HG03442 (cell line): ENCODE data around the gene TMEM45B.
"Not testable (repeated sequence)": the region's sequence is repeated elsewhere in the genome, so short reads cannot be mapped to it uniquely, and the experiment has no call there.

Experiments
- ATAC-seq: cut with Tn5 transposase; IDR thresholded peaks from one replicate; pipeline ENCODE4 v1.9.1; 2021; ENCODE audit warnings: mild to moderate bottlenecking, moderate library complexity; ENCODE audit not compliant: unreplicated experiment

The TMEM45B gene

DNA sequence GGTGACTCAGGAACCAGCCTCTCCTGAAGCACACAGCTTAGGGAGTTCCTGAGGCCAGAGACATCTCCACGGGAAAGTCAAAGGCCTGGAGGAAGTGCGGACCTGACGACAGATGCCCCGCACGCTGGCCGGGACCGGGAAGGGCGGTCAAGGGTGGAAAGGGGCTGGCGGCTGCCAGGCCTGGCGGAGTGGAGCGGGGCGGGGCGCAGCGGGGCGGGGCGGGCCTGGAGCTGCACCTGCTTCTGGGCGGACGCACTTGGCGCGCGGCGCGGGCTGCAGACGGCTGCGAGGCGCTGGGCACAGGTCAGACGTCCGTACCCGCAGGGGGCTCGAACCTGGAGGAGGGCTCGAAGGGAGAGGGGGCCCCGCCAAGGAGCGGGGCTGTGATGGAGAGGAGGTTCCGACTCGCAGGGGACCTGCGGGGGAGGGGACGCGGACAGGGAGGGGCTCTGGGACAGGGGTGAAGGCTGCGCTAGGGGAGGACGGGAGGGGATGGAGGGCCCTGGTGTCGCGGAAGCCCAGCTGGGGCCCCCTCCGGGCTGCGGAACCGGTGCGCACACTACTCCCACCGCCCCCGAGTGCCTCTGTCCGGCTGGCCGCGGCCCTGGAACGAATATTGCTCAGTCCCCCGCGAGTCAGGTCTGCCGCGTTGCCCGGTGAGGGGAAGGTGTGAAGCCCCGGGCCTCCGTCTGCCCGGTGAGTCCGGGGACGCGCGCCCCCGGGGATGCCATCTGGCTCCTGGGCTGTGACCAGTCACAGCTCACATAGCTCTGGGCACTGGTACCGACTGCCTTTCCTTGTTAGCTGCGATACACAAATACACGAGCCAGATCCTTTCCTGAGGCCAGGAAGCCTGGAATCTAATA, at the start of gene TMEM45B:
Gene TMEM45B, plus strand, starts transcription at position 253 of the 866 bp plus-strand sequence. CDS start 36,635 bp downstream, outside the sequence.
- no peak for ATAC-seq

DNA sequence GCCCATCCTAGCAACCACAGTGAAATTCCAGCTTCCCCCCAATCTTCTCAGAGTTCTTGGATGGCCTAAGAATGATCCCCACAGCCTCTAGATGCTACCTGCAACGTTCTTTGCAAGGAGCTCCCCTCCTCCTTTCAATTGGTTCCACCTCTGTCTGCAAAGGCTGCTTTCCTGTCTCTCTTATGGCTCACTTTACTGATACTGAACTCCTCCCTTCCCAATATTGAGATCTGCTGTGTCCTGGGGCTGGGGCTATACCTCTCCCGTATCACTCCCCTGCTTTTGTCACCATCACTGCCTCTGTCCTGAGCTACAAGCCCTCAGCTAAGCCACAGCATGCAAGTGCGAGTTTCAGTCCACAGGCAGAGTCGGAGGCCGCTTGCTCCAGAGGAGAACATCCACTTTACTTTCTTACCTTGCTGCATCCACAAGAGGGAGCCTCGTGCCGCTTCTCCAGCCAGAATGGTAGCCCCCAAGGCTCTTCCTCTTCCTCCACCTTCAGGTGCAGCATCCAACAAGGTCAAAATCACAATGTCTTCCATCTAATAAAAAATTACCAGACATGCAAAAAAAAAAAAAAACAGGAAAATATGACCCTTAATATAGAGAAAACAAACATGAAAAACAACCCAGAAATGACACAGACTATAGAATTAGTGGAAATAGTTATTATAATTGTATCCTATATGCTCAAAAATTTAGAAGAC, 48.6 kb upstream of the TMEM45B start:
- ATAC-seq: no peak

DNA sequence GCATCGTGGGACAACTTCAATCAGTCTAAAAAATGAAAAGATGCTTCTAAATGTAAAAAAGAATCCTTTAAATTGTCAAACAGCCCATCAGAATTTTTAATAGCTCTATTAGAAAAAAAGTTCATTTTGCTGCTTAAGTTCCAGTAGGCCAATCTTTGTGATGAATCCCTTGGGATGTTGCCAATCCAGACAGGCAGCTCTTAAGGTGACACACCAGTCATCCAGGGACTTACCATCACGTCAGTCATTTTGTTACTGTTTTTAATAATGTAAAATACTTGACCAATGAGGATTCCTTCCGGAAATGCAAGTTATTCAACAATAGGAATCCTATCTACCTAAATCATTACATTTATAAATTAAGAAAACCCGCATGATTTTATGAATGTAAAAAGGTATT, 47.8 kb upstream of the TMEM45B start:
- ATAC-seq: no peak

DNA sequence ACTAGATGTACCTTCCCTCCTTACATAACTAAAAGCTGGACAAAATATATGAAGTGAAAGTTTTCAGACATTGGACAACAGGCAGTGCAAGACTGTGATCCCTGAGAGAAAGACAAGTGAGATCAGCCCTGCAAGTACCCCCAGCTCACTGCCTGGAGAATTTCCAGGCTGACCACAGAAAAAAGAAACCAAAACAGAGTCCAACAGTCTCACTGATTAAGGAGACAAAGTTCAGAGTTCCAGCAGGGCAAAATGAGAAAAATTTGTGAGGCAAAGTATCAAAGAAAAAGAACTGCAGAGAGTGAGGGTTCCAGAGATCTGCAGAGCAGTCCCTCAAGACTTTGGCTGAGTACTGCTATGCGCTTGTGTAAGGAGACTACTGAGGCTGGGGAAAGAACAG, 47.3 kb upstream of the TMEM45B start:
- no peak for ATAC-seq

DNA sequence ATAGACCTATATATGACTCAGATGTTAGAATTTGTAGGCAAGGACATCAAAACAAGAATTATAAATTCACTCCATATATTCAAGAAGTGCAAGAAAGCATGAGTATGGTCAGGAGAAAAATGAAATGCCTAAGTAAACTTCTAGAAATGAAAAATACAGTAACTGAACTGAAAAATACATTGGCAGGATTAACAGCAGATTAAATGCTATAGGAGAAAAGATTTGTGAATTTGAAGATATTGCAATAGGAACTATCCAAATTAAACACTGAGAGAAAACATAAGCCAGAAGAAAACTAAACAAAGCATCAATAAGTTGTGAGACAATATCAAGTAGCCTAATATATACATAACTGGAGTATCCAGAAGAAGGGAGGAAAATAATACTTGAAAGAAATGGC, 46.6 kb upstream of the TMEM45B start:
- no peak for ATAC-seq

DNA sequence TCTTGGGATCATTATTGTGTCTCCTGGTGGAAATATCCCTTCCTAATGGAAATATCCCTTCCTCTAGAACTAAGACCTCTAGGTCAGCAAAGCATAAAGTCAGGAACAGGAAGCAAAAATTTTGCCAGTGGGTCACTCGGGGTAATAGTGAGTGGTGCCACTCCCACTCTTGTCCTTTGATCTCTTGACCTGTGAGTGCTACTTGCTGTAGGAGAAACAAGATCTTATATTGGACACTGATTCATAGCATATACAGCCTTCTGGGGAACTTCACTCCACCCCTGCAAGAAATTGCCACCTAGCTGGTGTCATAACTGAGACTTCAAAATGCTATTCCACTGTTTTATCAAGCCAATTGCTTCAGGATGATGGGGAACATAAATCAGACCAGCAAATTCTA, 44.7 kb upstream of the TMEM45B start:
- no peak for ATAC-seq

DNA sequence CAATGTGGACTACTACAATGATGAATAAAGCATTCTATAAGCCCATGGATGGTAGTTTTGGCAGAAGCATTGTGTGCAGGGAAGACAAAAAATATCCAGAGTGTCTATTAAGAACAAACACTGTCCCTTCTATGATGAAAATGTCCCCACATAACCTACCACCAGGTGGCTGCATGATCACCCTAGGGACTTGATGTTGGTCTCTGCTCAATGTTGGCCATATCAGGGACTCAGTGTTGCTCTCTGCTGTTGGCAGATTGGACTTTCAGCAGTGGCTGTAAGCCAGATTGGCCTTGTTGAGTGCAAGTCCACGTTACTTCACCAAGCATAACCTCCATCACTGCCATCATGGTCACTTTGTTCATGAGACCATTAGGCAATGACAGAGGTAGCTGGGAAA, 44.2 kb upstream of the TMEM45B start:
- not testable (repeated sequence) for ATAC-seq

DNA sequence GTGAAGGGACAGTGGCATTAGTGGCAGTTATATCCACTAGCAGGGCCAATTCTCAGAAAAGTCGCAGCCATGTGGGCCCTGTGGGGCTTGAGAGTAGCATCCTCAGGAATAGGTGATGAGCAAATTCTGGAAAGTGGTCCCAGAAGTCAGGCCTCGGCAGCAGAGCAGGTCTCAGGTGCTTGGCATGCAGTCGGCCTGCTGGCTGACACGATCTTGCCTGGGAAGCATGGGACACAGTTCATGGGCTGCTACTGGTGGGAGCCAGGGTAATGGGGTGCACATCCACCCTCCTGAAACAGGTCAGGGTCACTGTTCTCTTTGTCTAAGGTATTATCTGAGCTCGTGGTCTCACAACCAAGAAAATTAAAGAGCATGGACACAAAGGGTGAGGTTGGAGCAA, 36.8 kb upstream of the TMEM45B start:
- ATAC-seq: no peak

DNA sequence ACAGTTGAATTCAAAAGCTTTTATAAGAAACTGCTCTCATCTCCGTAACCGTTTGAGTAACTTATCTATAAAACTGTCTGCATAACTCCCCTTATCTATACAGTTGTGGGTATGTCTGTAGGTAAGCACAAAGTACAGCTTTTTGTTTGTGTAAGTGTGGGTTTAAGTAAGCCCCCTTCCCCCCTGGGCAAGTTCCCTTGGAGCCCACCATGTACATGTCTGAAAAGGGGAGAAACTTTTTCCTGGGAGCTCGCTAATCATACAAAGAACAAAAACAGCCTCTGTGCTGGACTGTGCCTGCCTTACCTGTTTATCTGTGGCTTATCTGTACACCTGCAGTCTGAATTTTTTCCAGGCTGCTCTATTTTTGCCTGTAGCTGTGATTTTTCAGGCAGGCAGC, 36.3 kb upstream of the TMEM45B start:
- no peak for ATAC-seq

DNA sequence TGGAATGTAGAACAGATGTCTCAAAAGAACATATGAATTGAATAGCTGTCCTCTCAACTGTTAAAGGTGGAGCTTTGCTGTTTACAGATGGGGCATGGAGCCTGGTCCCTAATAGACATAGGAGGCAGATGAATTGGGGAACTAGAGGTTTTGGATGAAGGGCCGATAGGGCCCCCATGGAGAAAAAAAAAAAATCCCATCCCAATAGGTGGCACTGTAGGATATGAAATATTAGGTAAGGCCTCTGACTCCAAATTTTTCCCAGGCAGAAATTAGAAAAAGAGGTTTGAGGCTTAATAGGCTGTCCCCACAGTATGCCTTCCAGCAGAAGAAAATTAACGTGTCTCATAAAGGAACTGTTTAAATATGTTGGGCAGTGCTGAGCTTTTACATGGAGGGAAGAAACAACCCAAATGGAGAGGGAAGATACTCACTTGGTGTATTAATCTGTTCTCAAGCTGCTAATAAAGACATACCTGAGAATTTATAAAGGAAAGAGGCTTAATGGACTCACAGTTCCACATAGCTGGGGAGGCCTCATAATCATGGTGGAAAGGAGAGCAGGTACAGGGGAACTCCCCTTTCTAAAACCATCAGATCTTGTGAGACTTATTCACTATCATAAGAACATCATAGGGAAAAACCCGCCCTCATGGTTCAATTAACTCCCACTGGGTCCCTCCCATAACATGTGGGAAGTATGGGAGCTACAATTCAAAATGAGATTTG, 30.1 kb upstream of the TMEM45B start:
- ATAC-seq: no peak

DNA sequence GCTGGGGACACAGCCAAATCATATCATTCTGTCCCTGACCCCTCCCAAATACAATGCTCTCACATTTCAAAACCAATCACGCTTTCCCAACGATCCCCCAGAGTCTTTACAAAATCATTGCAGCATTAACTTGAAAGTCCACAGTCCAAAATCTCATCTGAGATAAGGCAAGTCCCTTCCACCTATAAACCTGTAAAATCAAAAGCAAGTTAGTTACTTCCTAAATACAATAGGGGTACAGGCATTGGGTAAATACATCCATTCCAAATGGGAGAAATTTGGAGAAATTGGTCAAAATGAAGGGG, 29.6 kb upstream of the TMEM45B start:
- not testable (repeated sequence) for ATAC-seq

DNA sequence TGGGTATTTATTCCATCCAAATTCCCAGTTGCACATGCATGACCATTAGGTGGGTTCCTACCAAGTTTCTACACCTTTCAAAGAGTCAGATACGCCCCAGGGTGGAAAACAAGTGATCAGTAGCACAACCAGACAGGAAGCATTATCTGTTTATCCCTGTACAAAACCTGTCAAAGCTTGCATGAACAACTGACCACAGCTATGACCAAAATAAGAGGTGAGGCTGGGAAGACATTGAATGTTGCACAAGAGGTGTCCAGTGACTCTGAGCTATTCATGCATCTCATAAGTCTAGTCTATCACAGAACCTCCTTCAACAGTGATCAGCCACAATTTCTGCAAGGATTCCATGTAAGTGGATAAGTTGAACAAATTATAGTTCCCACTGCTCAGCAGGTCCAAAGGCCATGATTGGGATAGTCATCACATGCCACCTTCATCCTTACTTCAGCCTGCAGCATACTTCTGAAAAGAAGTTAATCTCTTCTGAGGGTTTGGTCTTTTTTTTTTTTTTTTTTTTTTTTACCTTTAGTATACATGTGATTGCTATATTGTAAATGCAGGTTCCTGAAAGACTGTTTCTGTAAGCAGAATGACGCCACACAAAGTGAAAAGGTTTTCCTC, 28.0 kb upstream of the TMEM45B start:
- no peak for ATAC-seq

DNA sequence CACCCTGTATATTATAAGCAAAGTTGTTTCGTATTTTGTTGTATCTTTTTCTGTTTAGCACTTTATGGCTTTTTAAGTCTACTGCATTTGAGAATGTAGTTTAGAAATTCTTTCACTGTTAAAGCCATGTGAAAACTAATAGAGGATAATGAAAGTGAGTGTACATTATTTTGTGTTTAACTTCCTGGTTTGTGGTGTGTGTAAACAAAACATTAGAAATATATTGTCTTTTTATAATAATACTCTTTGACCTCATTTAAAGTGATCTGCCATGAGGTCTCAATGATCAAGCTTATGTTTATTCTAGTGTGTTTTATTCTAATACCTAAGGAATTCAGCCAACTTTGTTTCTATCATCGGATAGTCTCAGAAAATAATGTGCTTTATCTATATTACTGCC, 27.4 kb upstream of the TMEM45B start:
- ATAC-seq: no peak

DNA sequence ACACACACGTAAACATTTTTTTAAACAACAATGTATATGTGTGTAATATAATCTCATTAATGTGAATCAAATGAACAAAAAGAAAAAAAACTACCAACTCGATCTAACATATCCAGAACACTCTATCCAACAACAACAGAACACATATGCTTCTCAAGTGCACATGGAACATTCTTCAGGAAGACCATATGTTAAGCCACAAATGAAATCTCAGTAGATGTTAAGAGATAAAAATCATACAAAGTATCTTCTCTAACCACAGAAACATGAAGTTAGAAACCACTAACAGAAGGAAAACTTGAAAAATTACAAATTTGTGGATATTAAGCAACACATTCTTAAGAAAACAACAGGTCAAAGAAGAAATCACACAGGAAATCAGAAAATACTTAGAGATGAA, 25.5 kb upstream of the TMEM45B start:
- no peak for ATAC-seq

DNA sequence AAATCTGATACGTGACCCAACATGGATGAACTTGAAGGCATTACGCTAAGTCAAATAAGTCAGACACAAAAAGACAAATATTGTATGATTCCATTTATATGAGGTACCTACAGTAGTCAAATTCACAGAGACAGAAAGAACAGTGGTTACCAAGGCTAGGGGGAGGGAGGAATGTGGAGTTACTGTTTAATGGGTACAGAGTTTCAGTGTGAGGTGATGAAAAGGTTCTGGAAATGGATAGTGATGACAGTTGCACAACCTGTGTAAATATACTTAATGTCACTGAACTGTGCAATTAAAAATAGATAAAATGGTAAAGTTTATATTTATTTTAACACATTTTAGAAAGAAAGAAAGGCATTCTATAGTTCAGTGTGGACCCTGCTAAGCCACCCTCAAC, 24.1 kb upstream of the TMEM45B start:
- ATAC-seq: no peak

DNA sequence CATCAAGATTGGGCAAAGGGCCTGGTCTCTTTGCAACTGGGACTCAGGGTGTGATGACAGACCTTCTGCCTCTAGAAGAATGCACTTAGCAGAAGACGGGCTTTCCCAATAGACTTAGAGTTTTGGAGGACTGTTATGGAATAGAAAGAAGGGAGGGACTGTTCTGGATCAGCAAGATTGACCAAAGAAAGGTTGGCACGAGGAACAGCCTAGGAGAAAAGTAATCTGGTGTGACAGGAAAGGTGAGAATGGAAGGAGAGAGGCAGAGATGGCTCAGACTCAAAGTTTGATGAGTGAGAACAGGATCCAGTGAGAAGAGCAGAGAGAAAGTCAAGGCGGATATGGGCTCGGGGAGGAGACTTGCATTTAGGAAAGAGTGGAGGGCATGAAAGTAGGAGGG, 23.0 kb upstream of the TMEM45B start:
- ATAC-seq: no peak

DNA sequence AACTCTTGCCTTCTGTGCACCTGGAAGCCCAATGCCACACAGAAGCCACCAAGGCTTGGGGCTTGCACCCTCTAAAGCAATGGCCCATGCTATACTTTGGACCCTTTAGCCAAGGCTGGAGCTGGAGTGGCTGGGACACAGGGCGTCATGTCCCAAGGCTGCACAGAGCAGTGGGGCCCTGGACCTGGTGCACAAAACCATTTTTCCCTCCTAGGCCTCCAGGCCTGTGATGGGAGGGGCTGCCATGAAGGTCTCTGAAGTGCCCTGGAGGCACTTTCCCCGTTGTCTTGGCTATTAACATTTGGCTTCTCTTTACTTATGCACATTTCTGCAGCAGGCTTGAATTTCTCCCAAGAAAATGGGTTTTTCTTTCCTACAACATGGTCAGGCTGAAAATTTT, 20.6 kb upstream of the TMEM45B start:
- ATAC-seq: no peak

DNA sequence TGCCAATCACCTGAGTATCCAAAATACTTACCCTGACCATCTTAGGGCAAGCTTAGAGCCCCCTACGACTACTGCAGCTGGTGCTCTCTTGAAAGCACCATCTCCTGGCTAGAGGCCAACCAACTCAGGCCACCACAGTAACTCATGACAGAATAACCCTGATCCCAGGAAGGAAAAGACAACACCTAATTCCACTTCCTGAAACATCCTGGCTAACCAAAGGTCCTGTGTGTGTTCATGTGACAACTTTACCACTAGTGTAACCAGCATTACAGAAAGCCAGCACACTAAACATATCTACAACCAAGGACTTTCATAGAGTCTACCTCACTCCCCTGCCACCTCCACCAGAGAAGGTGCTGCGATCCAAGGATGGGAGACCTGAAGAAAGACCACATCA, 17.4 kb upstream of the TMEM45B start:
- no peak for ATAC-seq

DNA sequence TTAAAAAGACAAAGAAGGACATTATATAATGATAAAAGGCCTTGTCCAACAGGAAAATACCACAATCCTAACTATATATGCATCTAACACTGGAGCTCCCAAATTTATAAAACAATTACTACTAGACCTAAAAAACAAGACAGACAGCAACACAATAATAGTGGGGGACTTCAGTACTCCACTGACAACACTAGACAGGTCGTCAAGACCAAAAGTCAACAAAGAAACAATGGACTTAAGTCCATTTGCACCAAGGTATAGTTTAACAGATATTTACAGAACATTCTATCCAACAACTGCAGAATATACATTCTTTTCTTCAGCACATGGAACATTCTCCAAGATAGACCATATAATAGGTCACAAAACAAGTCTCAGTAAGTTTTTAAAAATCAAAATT, 15.5 kb upstream of the TMEM45B start:
- not testable (repeated sequence) for ATAC-seq

DNA sequence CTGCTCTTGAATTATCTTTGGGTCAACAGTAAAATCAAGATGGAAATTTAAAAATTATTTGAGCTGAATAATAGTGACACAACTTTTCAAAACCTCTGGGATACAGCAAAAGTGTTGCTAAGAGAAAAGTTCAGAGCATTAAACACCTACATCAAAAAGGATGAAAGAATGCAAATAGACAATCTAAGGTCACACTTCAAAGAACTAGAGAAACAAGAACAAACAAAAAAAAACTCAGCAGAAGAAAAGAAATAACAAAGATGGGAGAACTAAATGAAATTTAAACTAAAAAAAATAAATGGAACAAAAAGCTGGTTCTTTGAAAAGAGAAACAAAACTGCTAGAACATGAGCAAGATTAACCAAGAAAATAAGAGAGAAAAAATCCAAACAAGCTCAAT, 15.0 kb upstream of the TMEM45B start:
- no peak for ATAC-seq

DNA sequence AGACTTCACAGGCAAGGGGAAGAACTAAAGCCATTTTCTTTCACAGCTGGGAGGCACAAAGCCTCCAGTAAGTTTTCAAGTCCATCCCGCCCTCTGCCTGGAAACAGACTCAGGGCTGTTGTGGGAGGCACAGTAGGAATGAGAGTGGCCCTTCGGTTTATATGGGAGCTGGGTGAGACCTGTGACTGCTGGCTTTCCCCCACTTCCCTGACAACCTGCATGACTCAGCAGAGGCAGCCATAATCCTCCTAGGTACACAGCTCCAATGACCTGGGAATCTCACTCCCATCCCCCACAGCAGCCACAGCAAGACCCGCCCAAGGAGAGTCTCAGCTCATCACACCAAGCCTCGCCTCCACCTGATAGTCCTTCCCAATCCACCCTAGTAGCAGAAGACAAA, 12.1 kb upstream of the TMEM45B start:
- ATAC-seq: no peak
